ENCODE results near the gene HEXD. TPM values are rescaled to one million over a fixed set of nuclear protein-coding genes. Genes with fewer than 3 reads are reported as not detected.
"Not testable (repeated sequence)": the region's sequence is repeated elsewhere in the genome, so short reads cannot be mapped to it uniquely, and the experiment has no call there.

The HEXD gene
- total and polyA plus RNA-seq, 8 donors = 25.9 to 275 (median 39.5) TPM

DNA sequence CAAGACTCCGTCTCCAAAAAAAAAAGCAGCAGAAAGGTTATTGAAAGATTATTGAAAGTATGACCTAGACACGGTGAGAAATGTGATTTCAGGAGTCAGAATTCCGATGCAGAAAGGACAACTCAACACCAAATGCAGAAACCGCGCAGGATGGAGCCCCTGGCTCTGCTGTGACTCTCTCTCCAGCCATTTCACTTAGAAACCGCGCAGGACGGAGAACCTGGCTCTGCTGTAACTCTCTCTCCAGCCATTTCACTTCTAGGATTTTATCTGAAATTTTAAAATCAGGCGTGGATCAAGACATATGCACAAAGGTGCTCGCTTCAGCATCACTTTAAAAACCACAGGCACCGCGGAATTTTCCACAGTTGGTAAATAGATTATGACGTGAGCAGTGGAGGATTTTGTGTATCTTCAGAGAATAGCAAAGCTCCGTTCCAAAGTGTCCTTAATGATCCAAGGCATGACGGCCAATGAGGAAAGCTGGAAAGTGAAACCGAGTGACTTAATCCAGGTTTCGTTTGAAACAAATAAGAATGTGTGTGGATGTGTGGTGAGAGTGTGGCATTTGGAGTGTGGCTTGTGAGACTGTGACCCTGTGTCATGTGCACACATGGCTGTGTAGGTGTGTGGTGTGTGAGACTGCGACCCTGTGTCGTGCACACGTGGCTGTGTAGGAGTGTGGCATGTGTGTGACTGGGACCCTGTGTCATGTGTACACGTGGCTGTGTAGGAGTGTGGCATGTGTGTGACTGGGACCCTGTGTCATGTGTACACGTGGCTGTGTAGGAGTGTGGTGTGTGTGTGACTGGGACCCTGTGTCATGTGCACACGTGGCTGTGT, 37.1 kb upstream of the HEXD start:
- no peak overlapping the region for H3K27ac ChIP-seq
- TF ChIP-seq, protein P1, sequence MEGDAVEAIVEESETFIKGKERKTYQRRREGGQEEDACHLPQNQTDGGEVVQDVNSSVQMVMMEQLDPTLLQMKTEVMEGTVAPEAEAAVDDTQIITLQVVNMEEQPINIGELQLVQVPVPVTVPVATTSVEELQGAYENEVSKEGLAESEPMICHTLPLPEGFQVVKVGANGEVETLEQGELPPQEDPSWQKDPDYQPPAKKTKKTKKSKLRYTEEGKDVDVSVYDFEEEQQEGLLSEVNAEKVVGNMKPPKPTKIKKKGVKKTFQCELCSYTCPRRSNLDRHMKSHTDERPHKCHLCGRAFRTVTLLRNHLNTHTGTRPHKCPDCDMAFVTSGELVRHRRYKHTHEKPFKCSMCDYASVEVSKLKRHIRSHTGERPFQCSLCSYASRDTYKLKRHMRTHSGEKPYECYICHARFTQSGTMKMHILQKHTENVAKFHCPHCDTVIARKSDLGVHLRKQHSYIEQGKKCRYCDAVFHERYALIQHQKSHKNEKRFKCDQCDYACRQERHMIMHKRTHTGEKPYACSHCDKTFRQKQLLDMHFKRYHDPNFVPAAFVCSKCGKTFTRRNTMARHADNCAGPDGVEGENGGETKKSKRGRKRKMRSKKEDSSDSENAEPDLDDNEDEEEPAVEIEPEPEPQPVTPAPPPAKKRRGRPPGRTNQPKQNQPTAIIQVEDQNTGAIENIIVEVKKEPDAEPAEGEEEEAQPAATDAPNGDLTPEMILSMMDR (IDR thresholded peaks at IDR 0.05) = no peak
- H3K27me3 ChIP-seq = peaks cover 0 to 12% (median 0%) of the 10 kb centered on the region in 4 donors
- FAIRE-seq (no peak), ATAC-seq (no peak), DNase-seq (no peak)
- intact Hi-C loops (cut with DNase I) = no loop called here
- no peaks in the 10 kb centered on the region for H3K36me3 ChIP-seq
- WGBS, 2 donors = 49 to 59% methylated on average over 23 of the region's 23 CpGs
- H3K4me1 ChIP-seq = peaks cover 3 to 19% (median 15%) of the 10 kb centered on the region in 3 donors
- H3K9me3 ChIP-seq = no peaks in the 10 kb centered on the region
- no peak overlapping the region for H3K4me3 ChIP-seq

DNA sequence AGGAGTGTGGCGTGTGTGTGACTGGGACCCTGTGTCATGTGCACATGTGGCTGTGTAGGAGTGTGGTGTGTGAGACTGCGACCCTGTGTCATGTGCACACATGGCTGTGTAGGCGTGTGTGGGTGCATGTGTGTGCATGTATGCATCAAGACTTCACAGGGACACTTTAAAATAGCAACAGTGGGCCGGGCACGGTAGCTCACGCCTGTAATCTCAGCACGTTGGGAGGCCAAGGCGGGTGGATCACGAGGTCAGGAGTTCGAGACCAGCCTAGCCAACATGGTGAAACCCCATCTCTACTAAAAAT, 36.5 kb upstream of the HEXD start:
- peak in 1 of 6 donors; percentile 19 for DNase-seq
- FAIRE-seq; H3K36me3 ChIP-seq; intact Hi-C loops (cut with DNase I); H3K4me3 ChIP-seq; H3K9me3 ChIP-seq; H3K27ac ChIP-seq; ATAC-seq: not testable (repeated sequence)
- Histone ChIP-seq H3K27me3 (peaks cover 0 to 12% (median 0%) of the 10 kb centered on the region in 4 donors), H3K4me1 (peaks cover 3 to 19% (median 15%) of the 10 kb centered on the region in 3 donors)
- WGBS, 2 donors = 66 to 74% methylated on average over 10 of the region's 10 CpGs

DNA sequence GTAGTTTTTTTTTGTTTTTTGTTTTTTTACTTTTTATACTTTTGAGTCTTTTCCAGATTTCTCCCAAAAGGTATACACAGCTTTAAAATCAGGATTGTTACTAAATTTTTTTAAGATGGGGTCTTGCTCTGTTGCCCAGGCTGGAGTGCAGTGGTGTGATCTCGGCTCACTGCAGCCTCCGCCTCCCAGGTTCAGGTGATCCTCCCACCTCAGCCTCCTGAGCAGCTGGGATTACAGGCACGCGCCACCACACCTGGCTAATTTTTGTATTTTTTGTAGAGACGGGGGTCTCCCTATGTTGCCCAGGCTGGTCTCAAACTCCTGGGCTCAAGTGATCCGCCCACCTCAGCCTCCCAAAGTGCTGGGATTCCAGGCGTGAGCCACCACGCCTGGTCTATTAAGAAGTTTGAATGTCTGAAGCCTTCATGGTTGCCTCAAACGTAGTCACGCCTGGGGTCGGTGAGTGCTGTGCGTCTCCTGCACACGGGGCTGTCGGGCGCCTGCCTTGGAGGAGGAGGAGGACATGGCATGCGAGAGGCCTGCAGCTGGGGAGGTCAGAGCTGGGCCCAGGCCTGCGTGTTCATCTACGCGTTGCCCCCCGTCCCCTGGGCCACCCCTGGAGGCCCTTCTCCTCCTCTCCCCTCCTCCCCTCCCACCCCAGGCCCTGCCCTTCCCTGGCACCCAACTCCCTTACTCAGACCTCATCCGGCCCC, 35.8 kb upstream of the HEXD start:
- H3K9me3 ChIP-seq; intact Hi-C loops (cut with DNase I); H3K4me3 ChIP-seq; FAIRE-seq; H3K27ac ChIP-seq; ATAC-seq; H3K36me3 ChIP-seq: not testable (repeated sequence)
- 84 to 85% methylated on average over 21 of the region's 21 CpGs for WGBS, 2 donors
- peaks cover 3 to 19% (median 15%) of the 10 kb centered on the region in 3 donors for H3K4me1 ChIP-seq
- DNase-seq = peak in 1 of 6 donors; percentile 5
- H3K27me3 ChIP-seq = peaks cover 0 to 12% (median 0%) of the 10 kb centered on the region in 4 donors

DNA sequence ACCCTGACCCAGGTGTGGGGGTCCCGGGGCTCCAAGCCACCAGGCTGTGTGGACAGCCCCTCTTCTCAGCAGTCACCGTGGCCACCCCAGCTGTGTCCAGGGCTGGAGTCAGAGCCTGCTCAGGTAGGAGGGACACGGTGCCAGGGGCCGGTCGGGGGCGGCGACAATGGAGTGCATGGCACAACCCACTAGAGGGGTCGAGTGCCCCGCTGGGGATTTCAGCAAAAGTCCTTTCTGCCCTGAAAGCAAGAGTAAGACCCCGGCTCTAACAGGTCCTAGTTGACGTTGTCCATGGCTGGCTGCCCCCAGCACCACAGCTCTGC, 35.3 kb upstream of the HEXD start:
- H3K27me3 ChIP-seq = peaks cover 0 to 10% (median 0%) of the 10 kb centered on the region in 4 donors
- no peak for FAIRE-seq
- TF ChIP-seq, protein P1 (IDR thresholded peaks at IDR 0.05) = no peak
- no peaks in the 10 kb centered on the region for H3K36me3 ChIP-seq
- peaks cover 3 to 19% (median 15%) of the 10 kb centered on the region in 3 donors for H3K4me1 ChIP-seq
- H3K4me3 ChIP-seq = no peak overlapping the region
- DNase-seq = peak in 1 of 6 donors; percentile 84
- H3K27ac ChIP-seq = no peak overlapping the region
- intact Hi-C loops (cut with DNase I) = no loop called here
- WGBS, 2 donors = 70 to 82% methylated on average over 11 of the region's 11 CpGs
- ATAC-seq = no peak
- no peaks in the 10 kb centered on the region for H3K9me3 ChIP-seq

DNA sequence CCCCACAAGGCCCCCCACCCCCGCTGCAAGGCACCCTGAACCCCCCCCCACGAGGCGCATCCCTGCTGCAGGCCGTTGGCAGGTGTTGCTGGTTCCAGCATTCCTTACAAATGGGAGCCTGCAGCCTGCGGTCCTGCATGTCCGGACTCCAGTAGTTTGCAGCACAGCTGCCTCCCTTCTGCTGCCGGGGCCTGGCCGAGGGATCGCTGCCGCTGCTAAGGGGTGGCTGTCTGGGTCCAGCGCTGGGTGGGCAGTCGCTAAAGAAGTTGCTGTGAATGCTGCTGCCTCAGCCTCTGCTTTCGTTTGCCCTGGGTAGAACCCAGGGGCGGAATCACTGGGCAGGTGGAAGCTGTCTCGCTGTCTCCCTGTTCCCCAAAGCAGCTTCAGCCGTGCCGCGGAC, 34.7 kb upstream of the HEXD start:
- TF ChIP-seq, protein P1 (IDR thresholded peaks at IDR 0.05) = no peak
- FAIRE-seq (no peak), ATAC-seq (no peak), DNase-seq (peak in 1 of 6 donors; percentile 62)
- H3K27ac ChIP-seq = peak overlapping the region in 1 of 4 donors; percentile 62
- H3K36me3 ChIP-seq = no peaks in the 10 kb centered on the region
- H3K9me3 ChIP-seq = no peaks in the 10 kb centered on the region
- H3K27me3 ChIP-seq = peaks cover 0 to 5% (median 0%) of the 10 kb centered on the region in 4 donors
- WGBS, 2 donors = 59 to 62% methylated on average over 18 of the region's 18 CpGs
- H3K4me1 ChIP-seq = peaks cover 3 to 23% (median 15%) of the 10 kb centered on the region in 3 donors
- no peak overlapping the region for H3K4me3 ChIP-seq
- intact Hi-C loops (cut with DNase I) = no loop called here

All from pancreas (tissue), 10 donors.